ENCODE data around the gene LARP1.
"Not testable (repeated sequence)": the region's sequence is repeated elsewhere in the genome, so short reads cannot be mapped to it uniquely, and the experiment has no call there.

Gene LARP1

DNA sequence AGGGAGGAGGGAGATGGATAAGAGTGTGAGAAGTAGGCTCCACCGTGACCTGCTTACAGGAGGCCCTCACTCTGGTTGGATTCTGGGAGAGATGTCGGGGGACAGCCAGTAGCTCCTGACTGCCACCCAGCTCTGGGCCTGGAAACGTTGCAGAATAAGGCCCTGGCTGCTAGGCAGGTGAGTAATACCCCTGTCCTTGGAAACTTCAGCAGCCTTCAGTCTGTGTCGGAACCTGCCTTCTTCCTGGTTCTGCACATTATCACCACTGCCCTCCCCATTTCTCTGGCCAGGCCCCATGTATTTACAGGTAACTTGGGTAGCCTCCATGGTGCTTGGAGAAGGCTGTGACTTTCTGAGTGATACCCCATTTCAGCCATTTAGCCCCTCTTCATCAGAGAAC lies 68.4 kb downstream of the LARP1 start:
- no peak overlapping the region for H3K27ac ChIP-seq
- TF ChIP-seq EZH2 (IDR thresholded peaks at IDR 0.05) (no peak), POLR2AphosphoS5 (IDR thresholded peaks at IDR 0.05; ENCODE audit: borderline replicate concordance, low read depth, low read length) (no peak), FOXP2 (optimal IDR thresholded peaks at IDR 0.05; ENCODE audit: control extremely low read depth, extremely low read length, insufficient read depth) (no peak)
- DNase-seq (ENCODE audit: low read depth, low spot score), result no peak
- H3K36me3 ChIP-seq (ENCODE audit: insufficient read depth, low read length), result peaks cover 9% of the 10 kb centered on the region
- H3K4me3 ChIP-seq, result no peak overlapping the region
- H3K9ac ChIP-seq (ENCODE audit: insufficient read length), result no peak overlapping the region
- no peaks in the 10 kb centered on the region for H3K9me3 ChIP-seq (ENCODE audit: low read depth, low read length)

DNA sequence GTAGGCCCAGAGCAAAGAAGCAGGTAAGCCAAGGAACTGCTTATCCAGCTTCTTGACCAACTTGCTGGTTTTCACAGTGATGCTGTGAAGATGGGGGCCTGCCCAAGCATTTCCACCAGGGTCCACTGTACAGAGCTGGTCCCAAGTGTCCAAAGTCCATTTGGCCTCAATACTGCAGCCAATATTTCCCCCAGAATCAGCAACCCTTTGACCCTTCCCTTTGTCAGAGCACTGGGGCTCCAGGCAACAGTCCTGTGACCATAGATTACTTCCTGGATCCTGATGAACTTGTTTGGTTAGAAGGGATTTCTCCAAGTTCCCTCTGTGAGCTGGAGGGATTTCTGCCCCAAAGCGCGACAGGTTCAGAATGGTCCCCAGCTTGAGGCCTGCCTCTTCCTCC lies 68.9 kb downstream of the LARP1 start:
- Histone ChIP-seq H3K36me3 (ENCODE audit: insufficient read depth, low read length) (peaks cover 6% of the 10 kb centered on the region; the same call in 1 of the 2 replicates), H3K4me3 (no peak overlapping the region), H3K27ac (no peak overlapping the region), H3K9ac (ENCODE audit: insufficient read length) (no peak overlapping the region), H3K9me3 (ENCODE audit: low read depth, low read length) (no peaks in the 10 kb centered on the region)
- DNase-seq (ENCODE audit: low read depth, low spot score), result no peak
- TF ChIP-seq FOXP2 (optimal IDR thresholded peaks at IDR 0.05; ENCODE audit: control extremely low read depth, extremely low read length, insufficient read depth) (no peak), POLR2AphosphoS5 (IDR thresholded peaks at IDR 0.05; ENCODE audit: borderline replicate concordance, low read depth, low read length) (no peak), EZH2 (IDR thresholded peaks at IDR 0.05) (no peak)

- Histone ChIP-seq H3K9ac (ENCODE audit: insufficient read length) (no peak overlapping the region), H3K9me3 (ENCODE audit: low read depth, low read length) (no peaks in the 10 kb centered on the region), H3K27ac (no peak overlapping the region), H3K4me3 (no peak overlapping the region), H3K36me3 (ENCODE audit: insufficient read depth, low read length) (peaks cover 14% of the 10 kb centered on the region)
- TF ChIP-seq FOXP2 (optimal IDR thresholded peaks at IDR 0.05; ENCODE audit: control extremely low read depth, extremely low read length, insufficient read depth) (no peak), POLR2AphosphoS5 (IDR thresholded peaks at IDR 0.05; ENCODE audit: borderline replicate concordance, low read depth, low read length) (no peak), EZH2 (IDR thresholded peaks at IDR 0.05) (no peak)
- no peak for DNase-seq (ENCODE audit: low read depth, low spot score)
Observed at GRCh38 chr5:154829181-154829588, 74.0 kb downstream of the LARP1 start.

DNA sequence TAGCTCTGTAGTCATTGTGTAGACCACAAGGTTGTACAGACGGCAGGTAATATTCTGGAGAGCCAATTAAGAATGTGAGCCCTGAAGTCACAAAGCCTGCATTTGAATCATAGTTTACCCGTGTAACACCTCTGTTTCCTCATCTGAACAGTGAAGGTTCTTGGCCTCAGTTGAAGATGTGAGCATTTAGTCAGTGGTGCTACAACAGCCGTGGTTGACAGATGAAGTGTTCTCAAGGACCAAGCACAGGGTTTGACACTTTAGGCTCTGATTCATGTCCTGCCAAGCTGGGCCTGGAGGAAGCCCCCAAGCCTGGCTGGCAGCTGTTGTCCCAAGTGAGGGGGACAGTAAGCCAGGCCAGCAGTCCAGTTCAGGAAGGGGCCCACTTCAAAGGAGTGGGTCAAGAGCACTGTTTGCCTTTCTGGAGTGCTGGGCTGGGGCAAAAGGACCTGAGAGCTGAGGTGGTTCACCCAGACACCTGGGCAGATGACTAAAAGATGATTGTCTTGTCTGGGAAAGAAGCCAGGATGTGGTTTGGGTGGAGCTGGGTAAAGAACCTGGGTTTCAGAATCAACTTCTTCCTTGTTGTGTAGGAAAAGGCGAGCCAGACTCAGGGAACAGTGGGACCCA lies 74.5 kb downstream of the LARP1 start:
- no peak for DNase-seq (ENCODE audit: low read depth, low spot score)
- no peak for TF ChIP-seq POLR2AphosphoS5 (IDR thresholded peaks at IDR 0.05; ENCODE audit: borderline replicate concordance, low read depth, low read length)
- TF ChIP-seq FOXP2 (optimal IDR thresholded peaks at IDR 0.05; ENCODE audit: control extremely low read depth, extremely low read length, insufficient read depth), result no peak
- TF ChIP-seq EZH2 (IDR thresholded peaks at IDR 0.05), result no peak
- H3K9me3 ChIP-seq (ENCODE audit: low read depth, low read length), result no peaks in the 10 kb centered on the region
- no peak overlapping the region for H3K4me3 ChIP-seq
- H3K9ac ChIP-seq (ENCODE audit: insufficient read length), result no peak overlapping the region
- peaks cover 14% of the 10 kb centered on the region for H3K36me3 ChIP-seq (ENCODE audit: insufficient read depth, low read length)
- no peak overlapping the region for H3K27ac ChIP-seq

- peaks cover 14% of the 10 kb centered on the region for H3K36me3 ChIP-seq (ENCODE audit: insufficient read depth, low read length)
- DNase-seq (ENCODE audit: low read depth, low spot score), result no peak
- no peak overlapping the region for H3K9ac ChIP-seq (ENCODE audit: insufficient read length)
- H3K4me3 ChIP-seq, result no peak overlapping the region
- no peaks in the 10 kb centered on the region for H3K9me3 ChIP-seq (ENCODE audit: low read depth, low read length)
- no peak overlapping the region for H3K27ac ChIP-seq
- TF ChIP-seq POLR2AphosphoS5 (IDR thresholded peaks at IDR 0.05; ENCODE audit: borderline replicate concordance, low read depth, low read length) (no peak), EZH2 (IDR thresholded peaks at IDR 0.05) (no peak), FOXP2 (optimal IDR thresholded peaks at IDR 0.05; ENCODE audit: control extremely low read depth, extremely low read length, insufficient read depth) (no peak)
Observed at GRCh38 chr5:154830219-154830595, 75.0 kb downstream of the LARP1 start.

GRCh38 chr5:154830596-154830995 lies 75.4 kb downstream of the LARP1 start:
- no peak overlapping the region for H3K4me3 ChIP-seq
- H3K36me3 ChIP-seq (ENCODE audit: insufficient read depth, low read length), result peaks cover 14% of the 10 kb centered on the region

GRCh38 chr5:154831451-154831850 lies 76.3 kb downstream of the LARP1 start:
- no peak overlapping the region for H3K9ac ChIP-seq (ENCODE audit: insufficient read length)
- no peak overlapping the region for H3K4me3 ChIP-seq
- H3K9me3 ChIP-seq (ENCODE audit: low read depth, low read length), result no peaks in the 10 kb centered on the region
- H3K27ac ChIP-seq, result no peak overlapping the region
- no peak for DNase-seq (ENCODE audit: low read depth, low spot score)
- TF ChIP-seq FOXP2 (optimal IDR thresholded peaks at IDR 0.05; ENCODE audit: control extremely low read depth, extremely low read length, insufficient read depth), result no peak
- peaks cover 14% of the 10 kb centered on the region for H3K36me3 ChIP-seq (ENCODE audit: insufficient read depth, low read length)

More at GRCh38 chr5:154830596-154830995, 75.4 kb downstream of the LARP1 start:
- no peak for TF ChIP-seq EZH2 (IDR thresholded peaks at IDR 0.05)
- TF ChIP-seq POLR2AphosphoS5 (IDR thresholded peaks at IDR 0.05; ENCODE audit: borderline replicate concordance, low read depth, low read length), result no peak
- no peak for TF ChIP-seq FOXP2 (optimal IDR thresholded peaks at IDR 0.05; ENCODE audit: control extremely low read depth, extremely low read length, insufficient read depth)
- Histone ChIP-seq H3K27ac (no peak overlapping the region), H3K9ac (ENCODE audit: insufficient read length) (no peak overlapping the region), H3K9me3 (ENCODE audit: low read depth, low read length) (no peaks in the 10 kb centered on the region)
- DNase-seq (ENCODE audit: low read depth, low spot score), result no peak

GRCh38 chr5:154832804-154833203 lies 77.6 kb downstream of the LARP1 start:
- H3K4me3 ChIP-seq; DNase-seq (ENCODE audit: low read depth, low spot score); H3K27ac ChIP-seq; H3K9ac ChIP-seq (ENCODE audit: insufficient read length); H3K9me3 ChIP-seq (ENCODE audit: low read depth, low read length): not testable (repeated sequence)
- H3K36me3 ChIP-seq (ENCODE audit: insufficient read depth, low read length), result peaks cover 14% of the 10 kb centered on the region

DNA sequence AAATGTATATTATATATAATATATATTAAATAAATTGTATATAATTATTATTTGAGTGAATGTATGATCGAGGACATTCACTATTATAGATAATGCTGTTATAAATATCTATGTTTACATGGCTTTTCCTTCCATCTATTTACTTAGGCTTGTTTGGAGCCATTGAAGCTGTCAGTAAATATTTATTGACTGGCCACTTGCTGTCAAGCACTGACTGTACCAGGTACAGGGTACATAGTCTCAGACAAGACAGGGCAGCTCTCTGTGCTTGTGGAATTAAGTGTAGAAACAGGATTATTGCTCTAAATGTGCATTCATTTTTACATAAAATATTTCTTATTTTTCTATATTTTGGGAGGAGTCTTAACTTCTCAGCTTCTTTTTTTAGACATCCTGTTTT lies 78.9 kb downstream of the LARP1 start:
- H3K9ac ChIP-seq (ENCODE audit: insufficient read length), result no peak overlapping the region
- H3K9me3 ChIP-seq (ENCODE audit: low read depth, low read length), result no peaks in the 10 kb centered on the region
- peaks cover 14% of the 10 kb centered on the region for H3K36me3 ChIP-seq (ENCODE audit: insufficient read depth, low read length)
- H3K4me3 ChIP-seq, result no peak overlapping the region
- no peak overlapping the region for H3K27ac ChIP-seq
- TF ChIP-seq EZH2 (IDR thresholded peaks at IDR 0.05) (no peak), POLR2AphosphoS5 (IDR thresholded peaks at IDR 0.05; ENCODE audit: borderline replicate concordance, low read depth, low read length) (no peak)
- no peak for DNase-seq (ENCODE audit: low read depth, low spot score)

- not testable (repeated sequence) for H3K9me3 ChIP-seq (ENCODE audit: low read depth, low read length); H3K27ac ChIP-seq; H3K9ac ChIP-seq (ENCODE audit: insufficient read length); H3K4me3 ChIP-seq; DNase-seq (ENCODE audit: low read depth, low spot score)
- H3K36me3 ChIP-seq (ENCODE audit: insufficient read depth, low read length), result peaks cover 10% of the 10 kb centered on the region
Observed at GRCh38 chr5:154835701-154836052, 80.5 kb downstream of the LARP1 start.
